Caco-2 (cell line): ENCODE measurements around the gene VSX2. TPM values are rescaled to one million over a fixed set of nuclear protein-coding genes. Genes with fewer than 3 reads are reported as not detected.

Experiments used
- BruUV-seq: library from RNA; stranded (reverse); fragments of 400-500 nt; replicated peaks from 2 replicates; lab custom pipeline; 2021; lab: Mats Ljungman, UMichigan
- CTCF ChIA-PET: fragments of 300-600 bp; sonication (Branson Sonifier 250); formaldehyde crosslinking; loops from one replicate; lab custom pipeline; 2022; ENCODE audit warnings: antibody characterized with exemption; lab: Charles Lee
- POLR2A ChIA-PET: fragments of 300-600 bp; sonication (Branson Sonifier 250); formaldehyde crosslinking; loops from one replicate; lab custom pipeline; 2022; ENCODE audit warnings: antibody characterized with exemption; lab: Charles Lee
- DNase-seq, 2 experiments: peaks; one replicate each; pipeline versions ENCODE4 v3.0.0 to v3.0.0-alpha.2; 2020 to 2022
- H3K27me3 ChIP-seq: replicated peaks from 2 replicates; pipeline ENCODE4 v1.6.0; 2011; ENCODE audit warnings: low read length; ENCODE audit not compliant: control insufficient read depth, insufficient read depth
- H3K36me3 ChIP-seq: 2 replicates; pipeline ENCODE4 v1.5.1; 2011; ENCODE audit warnings: low read length; ENCODE audit not compliant: control insufficient read depth, insufficient read depth
- H3K4me1 ChIP-seq: fragments of 250-450 bp; sonication (Bioruptor Pico); 2 replicates; pipeline ENCODE4 v1.5.1; 2020; ENCODE audit warnings: mild to moderate bottlenecking
- H3K4me3 ChIP-seq: 2 replicates; pipeline ENCODE4 v1.5.1; 2011; ENCODE audit warnings: low read depth, mild to moderate bottlenecking, control low read depth, low read length
- H3K9me3 ChIP-seq: fragments of 250-450 bp; sonication (Bioruptor Pico); 2 replicates; pipeline ENCODE4 v1.5.1; 2020; ENCODE audit warnings: mild to moderate bottlenecking, moderate library complexity
- H3K27ac Mint-ChIP-seq: one replicate; pipeline ENCODE4 v1.8.0; 2022; ENCODE audit warnings: mixed read lengths; ENCODE audit not compliant: unreplicated experiment
- H3K27me3 Mint-ChIP-seq: one replicate; pipeline ENCODE4 v1.8.0; 2022; ENCODE audit warnings: mixed read lengths; ENCODE audit not compliant: insufficient read depth, unreplicated experiment
- H3K36me3 Mint-ChIP-seq: one replicate; pipeline ENCODE4 v1.8.0; 2022; ENCODE audit warnings: mild to moderate bottlenecking, mixed read lengths; ENCODE audit not compliant: insufficient read depth, unreplicated experiment
- H3K4me1 Mint-ChIP-seq: one replicate; pipeline ENCODE4 v1.8.0; 2022; ENCODE audit warnings: low read depth, mixed read lengths; ENCODE audit not compliant: unreplicated experiment
- H3K4me3 Mint-ChIP-seq: one replicate; pipeline ENCODE4 v1.8.0; 2022; ENCODE audit warnings: mild to moderate bottlenecking, moderate library complexity, mixed read lengths; ENCODE audit not compliant: unreplicated experiment
- H3K9me3 Mint-ChIP-seq: one replicate; pipeline ENCODE4 v1.8.0; 2022; ENCODE audit warnings: mixed read lengths; ENCODE audit not compliant: unreplicated experiment
- intact Hi-C: fragments of 100-400 bp; cut with micrococcal nuclease; formaldehyde crosslinking; loops from one replicate; pipeline ENCODE4 v1.10.0; 2022; ENCODE audit not compliant: unreplicated experiment
- total RNA-seq: library from RNA; stranded (reverse); gene quantifications from 2 replicates; pipeline ENCODE4 v1.2.3, GENCODE V29; 2022
- TF ChIP-seq, protein P1 (sequence below), 2 experiments: fragments of 200-600 bp in 1 of 2; IDR thresholded peaks; 1 replicate in 1 of 2; 2 replicates in 1 of 2; pipeline versions ENCODE4 v1.5.1 to v1.8.0; 2011 to 2022; ENCODE audit warnings: antibody characterized with exemption in 1 of 2, control low read depth in 1 of 2, inconsistent platforms in 1 of 2, low read depth in 1 of 2, low read length in 1 of 2, mild to moderate bottlenecking in 1 of 2, moderate library complexity in 1 of 2; ENCODE audit not compliant: insufficient read depth in 1 of 2, severe bottlenecking in 1 of 2, unreplicated experiment in 1 of 2

Gene VSX2
- total RNA-seq, 1 experiment from 2014 or later, result not detected

DNA sequence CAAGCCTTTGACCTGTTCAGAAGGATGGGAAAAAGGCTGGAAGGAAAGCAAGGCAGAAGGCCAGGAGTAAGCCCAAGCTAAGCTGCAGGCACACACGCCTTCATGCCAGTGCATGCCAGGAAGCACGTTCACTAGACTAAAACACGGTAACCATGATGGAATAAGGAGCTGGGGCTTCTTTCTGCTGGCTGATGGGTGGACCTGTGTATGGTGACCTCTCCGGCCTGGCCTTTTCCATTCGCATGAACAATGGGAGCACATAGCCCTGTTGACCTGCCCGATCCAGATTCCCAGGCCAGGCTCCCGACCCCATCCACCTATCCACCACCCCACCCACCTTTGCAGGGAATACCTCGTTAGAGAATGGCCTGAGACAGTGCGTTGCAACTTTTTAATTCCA is 22.8 kb downstream of the VSX2 start:
- H3K9me3 Mint-ChIP-seq, result no peaks in the 10 kb centered on the region
- BruUV-seq, result no TSS peak

DNA sequence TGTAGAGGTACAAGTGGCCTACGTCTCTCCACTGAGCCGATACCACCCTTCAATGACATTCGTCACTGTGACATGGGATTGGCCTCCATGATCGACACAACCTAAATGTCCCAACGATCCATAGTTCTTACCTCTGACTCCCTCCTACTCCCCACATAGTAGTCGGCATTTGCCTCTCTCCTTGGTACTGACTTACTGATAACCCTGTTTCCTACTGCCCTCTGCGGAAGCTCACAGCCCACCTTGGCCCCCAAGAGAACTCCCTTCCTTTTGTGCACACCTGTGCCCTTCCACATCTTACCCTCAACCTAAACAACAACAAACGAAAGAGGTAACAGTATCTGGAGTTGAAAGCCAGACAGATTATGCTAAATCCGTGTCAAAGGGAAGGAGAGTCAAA is 23.9 kb downstream of the VSX2 start:
- TF ChIP-seq, protein P1, sequence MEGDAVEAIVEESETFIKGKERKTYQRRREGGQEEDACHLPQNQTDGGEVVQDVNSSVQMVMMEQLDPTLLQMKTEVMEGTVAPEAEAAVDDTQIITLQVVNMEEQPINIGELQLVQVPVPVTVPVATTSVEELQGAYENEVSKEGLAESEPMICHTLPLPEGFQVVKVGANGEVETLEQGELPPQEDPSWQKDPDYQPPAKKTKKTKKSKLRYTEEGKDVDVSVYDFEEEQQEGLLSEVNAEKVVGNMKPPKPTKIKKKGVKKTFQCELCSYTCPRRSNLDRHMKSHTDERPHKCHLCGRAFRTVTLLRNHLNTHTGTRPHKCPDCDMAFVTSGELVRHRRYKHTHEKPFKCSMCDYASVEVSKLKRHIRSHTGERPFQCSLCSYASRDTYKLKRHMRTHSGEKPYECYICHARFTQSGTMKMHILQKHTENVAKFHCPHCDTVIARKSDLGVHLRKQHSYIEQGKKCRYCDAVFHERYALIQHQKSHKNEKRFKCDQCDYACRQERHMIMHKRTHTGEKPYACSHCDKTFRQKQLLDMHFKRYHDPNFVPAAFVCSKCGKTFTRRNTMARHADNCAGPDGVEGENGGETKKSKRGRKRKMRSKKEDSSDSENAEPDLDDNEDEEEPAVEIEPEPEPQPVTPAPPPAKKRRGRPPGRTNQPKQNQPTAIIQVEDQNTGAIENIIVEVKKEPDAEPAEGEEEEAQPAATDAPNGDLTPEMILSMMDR (IDR thresholded peaks at IDR 0.05; ENCODE audit: insufficient read depth in 1 of 2, low read depth in 1 of 2, low read length in 1 of 2, severe bottlenecking in 1 of 2, unreplicated experiment in 1 of 2), result no peak
- Mint-ChIP-seq H3K27ac (no peak overlapping the region), H3K9me3 (no peaks in the 10 kb centered on the region), H3K36me3 (no peaks in the 10 kb centered on the region), H3K4me3 (no peak overlapping the region), H3K4me1 (no peaks in the 10 kb centered on the region), H3K27me3 (no peaks in the 10 kb centered on the region)
- DNase-seq, result no peak
- Histone ChIP-seq H3K27me3 (peaks cover 1% of the 10 kb centered on the region; the same call in 1 of the 2 replicates), H3K9me3 (no peaks in the 10 kb centered on the region), H3K4me1 (no peaks in the 10 kb centered on the region), H3K36me3 (no peaks in the 10 kb centered on the region), H3K4me3 (no peak overlapping the region)
- intact Hi-C loops, result no loop called here
- ChIA-PET CTCF (no interaction called here), POLR2A (no interaction called here)
- no TSS peak for BruUV-seq

More for the DNA sequence above, 22.8 kb downstream of the VSX2 start:
- Mint-ChIP-seq H3K27ac (no peak overlapping the region), H3K36me3 (no peaks in the 10 kb centered on the region), H3K4me1 (no peaks in the 10 kb centered on the region), H3K27me3 (no peaks in the 10 kb centered on the region), H3K4me3 (no peak overlapping the region)
- Histone ChIP-seq H3K4me1 (0 out of 2 replicates have a peak, but pooled peaks cover 3% of the 10 kb centered on the region), H3K36me3 (no peaks in the 10 kb centered on the region), H3K27me3 (peaks cover 1% of the 10 kb centered on the region; the same call in 1 of the 2 replicates), H3K4me3 (no peak overlapping the region), H3K9me3 (no peaks in the 10 kb centered on the region)
- POLR2A ChIA-PET, result no interaction called here
- DNase-seq, result no peak
- intact Hi-C loops, result no loop called here
- CTCF ChIA-PET, result no interaction called here
- TF ChIP-seq, protein P1 (IDR thresholded peaks at IDR 0.05; ENCODE audit: insufficient read depth in 1 of 2, low read depth in 1 of 2, low read length in 1 of 2, severe bottlenecking in 1 of 2, unreplicated experiment in 1 of 2), result no peak

DNA sequence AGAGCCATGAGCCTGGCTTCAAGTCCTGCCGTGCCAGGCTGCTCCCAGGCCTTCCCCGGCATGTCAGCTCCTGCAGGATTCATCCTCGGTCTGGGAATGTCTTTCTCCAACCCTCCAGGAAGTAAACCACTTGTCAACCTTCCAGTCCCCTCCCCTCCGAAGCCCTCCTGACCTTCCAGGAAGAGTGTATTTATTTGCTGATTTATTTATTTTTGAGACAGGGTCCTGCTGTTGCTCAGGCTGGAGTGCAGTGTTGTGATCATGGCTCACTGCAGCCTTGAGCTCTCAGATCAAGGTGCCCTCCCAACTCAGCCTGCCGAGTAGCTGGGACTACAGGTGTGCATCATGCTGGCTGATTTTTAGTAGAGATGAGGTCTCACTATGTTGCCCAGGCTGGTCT is 24.7 kb downstream of the VSX2 start:
- Histone ChIP-seq H3K9me3 (no peaks in the 10 kb centered on the region), H3K4me1 (no peaks in the 10 kb centered on the region), H3K27me3 (no peaks in the 10 kb centered on the region), H3K36me3 (no peaks in the 10 kb centered on the region), H3K4me3 (no peak overlapping the region)
- Mint-ChIP-seq H3K4me3 (no peak overlapping the region), H3K36me3 (no peaks in the 10 kb centered on the region), H3K27me3 (no peaks in the 10 kb centered on the region), H3K9me3 (no peaks in the 10 kb centered on the region), H3K4me1 (no peaks in the 10 kb centered on the region), H3K27ac (no peak overlapping the region)
- TF ChIP-seq, protein P1 (IDR thresholded peaks at IDR 0.05; ENCODE audit: insufficient read depth in 1 of 2, low read depth in 1 of 2, low read length in 1 of 2, severe bottlenecking in 1 of 2, unreplicated experiment in 1 of 2), result no peak
- BruUV-seq, result no TSS peak
- intact Hi-C loops, result no loop called here
- POLR2A ChIA-PET, result no interaction called here
- CTCF ChIA-PET, result interaction anchor here (0.6 kb wide), 1 partner anchor 36 kb away, joined by 4 read pairs; no protein-coding TSS in a partner anchor
- DNase-seq, result no peak
